ENCODE measurements around the gene GPRASP1. TPM values are rescaled to one million over a fixed set of nuclear protein-coding genes. Genes with fewer than 3 reads are reported as not detected.

The GPRASP1 gene
- total and polyA plus RNA-seq, 2 of the 13 experiments (the other 11 are each of a cell fraction or from before 2014, with no cell fraction given), result 0.38 to 1.4 TPM

DNA sequence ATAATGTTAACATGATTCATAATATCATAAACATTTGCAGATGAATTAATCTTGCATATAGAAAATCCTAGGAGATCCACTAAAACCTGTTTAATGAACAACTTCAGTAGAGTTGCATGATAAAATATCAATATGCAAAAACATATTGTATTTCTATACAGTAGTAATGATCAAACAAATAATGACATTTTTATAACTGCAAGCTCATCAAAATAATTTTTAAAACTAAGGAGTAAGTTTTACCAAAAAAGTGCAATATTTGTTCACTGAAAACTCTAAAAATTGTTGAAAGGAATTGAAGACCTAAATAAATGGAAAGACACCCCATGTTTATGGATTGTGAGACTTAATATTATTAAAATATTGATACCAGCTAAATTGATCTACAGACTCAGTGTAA lies 45.0 kb downstream of the GPRASP1 start:
- DNase-seq (ENCODE audit: low spot score), result no peak
- no peaks in the 10 kb centered on the region for H3K9me3 ChIP-seq (ENCODE audit: low read length)
- H3K36me3 ChIP-seq (replicated peaks in 1 of 2; ENCODE audit: control insufficient read depth in 1 of 2, insufficient read depth in 2 of 2, low read length in 2 of 2), result no peaks in the 10 kb centered on the region
- no peak overlapping the region for H2AFZ ChIP-seq (ENCODE audit: low read length)
- intact Hi-C loops (cut with micrococcal nuclease; ENCODE audit: unreplicated experiment), result no loop called here
- ChIA-PET CTCF (ENCODE audit: low intra/inter-chr PET ratio, low total read pairs) (no interaction called here), POLR2A (no interaction called here)
- BruUV-seq (replicated peaks), result no TSS peak
- no peaks in the 10 kb centered on the region for H3K79me2 ChIP-seq (ENCODE audit: insufficient read depth, low read length)
- ATAC-seq, result no peak
- no peak overlapping the region for H3K4me3 ChIP-seq (replicated peaks in 1 of 3; ENCODE audit: insufficient read depth in 1 of 3, low read depth in 2 of 3, low read length in 3 of 3)
- no peak overlapping the region for H3K9ac ChIP-seq (ENCODE audit: insufficient read depth, low read depth, low read length)
- in situ Hi-C loops (cut with HindIII; ENCODE audit: extremely low pct_ligation_motif_present, low pct_unique_long_range_greater_than_20kb), result no loop called here
- no peaks in the 10 kb centered on the region for H3K4me1 ChIP-seq (ENCODE audit: insufficient read depth, low read length)
- no peak for TF ChIP-seq TBX2 (CRISPR knock-in tag; IDR thresholded peaks at IDR 0.05; ENCODE audit: borderline replicate concordance)
- no peak for TF ChIP-seq ZMAT3 (CRISPR knock-in tag; conservative IDR thresholded peaks at IDR 0.05)
- peak; percentile 61; the same call in 1 of the 2 replicates for TF ChIP-seq MAFF (IDR thresholded peaks at IDR 0.05; ENCODE audit: low read depth, low read length)
- TF ChIP-seq MAFK (conservative IDR thresholded peaks at IDR 0.05 in 1 of 2, IDR thresholded peaks at IDR 0.05 in 1 of 2; ENCODE audit: low read length in 2 of 2), result peak in 1 of 2 experiments; percentile 75; a peak in 2 of 4 replicates
- no peak for TF ChIP-seq YY1 (IDR thresholded peaks at IDR 0.05; ENCODE audit: insufficient read depth, insufficient replicate concordance, low read depth, low read length)
- no peaks in the 10 kb centered on the region for H4K20me1 ChIP-seq (ENCODE audit: insufficient read depth, low read length)
- H3K4me2 ChIP-seq (ENCODE audit: low read depth, low read length), result no peak overlapping the region
- no peak for FAIRE-seq
- H3K27ac ChIP-seq (ENCODE audit: extremely low read length, insufficient read depth, low read length), result no peak overlapping the region
- H3K27me3 ChIP-seq (ENCODE audit: control insufficient read depth in 1 of 2, insufficient read depth in 2 of 2, low read length in 2 of 2), result no peaks in the 10 kb centered on the region

DNA sequence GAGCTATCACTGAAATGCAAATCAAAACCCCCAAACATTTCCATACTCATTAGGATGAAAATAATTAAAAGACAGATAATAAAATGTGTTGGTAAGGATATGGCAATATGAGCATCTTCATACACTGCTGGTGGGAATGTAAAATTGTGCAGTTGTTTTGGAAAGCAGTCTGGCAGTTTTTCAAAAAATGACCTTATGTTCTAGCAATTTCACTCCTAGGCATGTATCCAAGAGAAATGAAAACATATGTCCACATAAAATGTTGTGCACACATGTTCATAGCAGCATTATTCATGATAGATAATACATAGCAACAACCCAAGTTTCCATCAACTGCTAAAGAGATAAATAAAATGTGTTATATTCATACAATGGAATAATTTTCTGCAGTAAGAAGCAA lies 46.2 kb downstream of the GPRASP1 start:
- FAIRE-seq, result no peak
- Histone ChIP-seq H3K9me3 (ENCODE audit: low read length) (no peaks in the 10 kb centered on the region), H3K79me2 (ENCODE audit: insufficient read depth, low read length) (no peaks in the 10 kb centered on the region), H3K4me2 (ENCODE audit: low read depth, low read length) (no peak overlapping the region), H3K27me3 (ENCODE audit: control insufficient read depth in 1 of 2, insufficient read depth in 2 of 2, low read length in 2 of 2) (no peaks in the 10 kb centered on the region), H4K20me1 (ENCODE audit: insufficient read depth, low read length) (no peaks in the 10 kb centered on the region), H3K4me3 (replicated peaks in 1 of 3; ENCODE audit: insufficient read depth in 1 of 3, low read depth in 2 of 3, low read length in 3 of 3) (no peak overlapping the region), H3K4me1 (ENCODE audit: insufficient read depth, low read length) (no peaks in the 10 kb centered on the region), H3K27ac (ENCODE audit: extremely low read length, insufficient read depth, low read length) (no peak overlapping the region), H3K36me3 (replicated peaks in 1 of 2; ENCODE audit: control insufficient read depth in 1 of 2, insufficient read depth in 2 of 2, low read length in 2 of 2) (no peaks in the 10 kb centered on the region), H2AFZ (ENCODE audit: low read length) (no peak overlapping the region), H3K9ac (ENCODE audit: insufficient read depth, low read depth, low read length) (no peak overlapping the region)
- in situ Hi-C loops (cut with HindIII; ENCODE audit: extremely low pct_ligation_motif_present, low pct_unique_long_range_greater_than_20kb), result no loop called here
- ChIA-PET POLR2A (no interaction called here), CTCF (ENCODE audit: low intra/inter-chr PET ratio, low total read pairs) (no interaction called here)
- DNase-seq (ENCODE audit: low spot score), result no peak
- ATAC-seq, result no peak
- TF ChIP-seq ZNF652 (CRISPR knock-in tag; IDR thresholded peaks at IDR 0.05; ENCODE audit: borderline replicate concordance, low read depth) (no peak), MATR3 (CRISPR knock-in tag; IDR thresholded peaks at IDR 0.05) (no peak), ZNF780A (CRISPR knock-in tag; IDR thresholded peaks at IDR 0.05) (no peak), ZNF224 (CRISPR knock-in tag; IDR thresholded peaks at IDR 0.05) (no peak), HNF4G (IDR thresholded peaks at IDR 0.05; ENCODE audit: borderline replicate concordance, low read depth, low read length) (no peak), HNF4G (CRISPR knock-in tag; IDR thresholded peaks at IDR 0.05; ENCODE audit: borderline replicate concordance, low read depth) (no peak), ZNF329 (CRISPR knock-in tag; IDR thresholded peaks at IDR 0.05; ENCODE audit: low read depth) (no peak), ZBTB42 (CRISPR knock-in tag; IDR thresholded peaks at IDR 0.05) (no peak), SP2 (CRISPR knock-in tag; IDR thresholded peaks at IDR 0.05) (no peak), TSC22D2 (CRISPR knock-in tag; IDR thresholded peaks at IDR 0.05; ENCODE audit: borderline replicate concordance) (no peak), ELF1 (CRISPR knock-in tag; IDR thresholded peaks at IDR 0.05) (no peak), PLRG1 (conservative IDR thresholded peaks at IDR 0.05) (no peak), TEF (CRISPR knock-in tag; IDR thresholded peaks at IDR 0.05) (no peak)
- TF ChIP-seq, protein P1, sequence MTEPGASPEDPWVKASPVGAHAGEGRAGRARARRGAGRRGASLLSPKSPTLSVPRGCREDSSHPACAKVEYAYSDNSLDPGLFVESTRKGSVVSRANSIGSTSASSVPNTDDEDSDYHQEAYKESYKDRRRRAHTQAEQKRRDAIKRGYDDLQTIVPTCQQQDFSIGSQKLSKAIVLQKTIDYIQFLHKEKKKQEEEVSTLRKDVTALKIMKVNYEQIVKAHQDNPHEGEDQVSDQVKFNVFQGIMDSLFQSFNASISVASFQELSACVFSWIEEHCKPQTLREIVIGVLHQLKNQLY (CRISPR knock-in tag; IDR thresholded peaks at IDR 0.05), result no peak
- TF ChIP-seq, protein P2, sequence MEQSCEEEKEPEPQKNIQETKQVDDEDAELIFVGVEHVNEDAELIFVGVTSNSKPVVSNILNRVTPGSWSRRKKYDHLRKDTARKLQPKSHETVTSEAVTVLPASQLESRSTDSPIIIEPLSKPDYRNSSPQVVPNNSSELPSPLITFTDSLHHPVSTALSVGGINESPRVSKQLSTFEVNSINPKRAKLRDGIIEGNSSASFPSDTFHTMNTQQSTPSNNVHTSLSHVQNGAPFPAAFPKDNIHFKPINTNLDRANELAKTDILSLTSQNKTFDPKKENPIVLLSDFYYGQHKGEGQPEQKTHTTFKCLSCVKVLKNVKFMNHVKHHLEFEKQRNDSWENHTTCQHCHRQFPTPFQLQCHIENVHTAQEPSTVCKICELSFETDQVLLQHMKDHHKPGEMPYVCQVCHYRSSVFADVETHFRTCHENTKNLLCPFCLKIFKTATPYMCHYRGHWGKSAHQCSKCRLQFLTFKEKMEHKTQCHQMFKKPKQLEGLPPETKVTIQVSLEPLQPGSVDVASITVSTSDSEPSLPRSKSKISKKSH (CRISPR knock-in tag; IDR thresholded peaks at IDR 0.05; ENCODE audit: borderline replicate concordance), result no peak
- no TSS peak for BruUV-seq (replicated peaks)
- intact Hi-C loops (cut with micrococcal nuclease; ENCODE audit: unreplicated experiment), result no loop called here
